ENCODE results near the gene GTF2F1.

DNA sequence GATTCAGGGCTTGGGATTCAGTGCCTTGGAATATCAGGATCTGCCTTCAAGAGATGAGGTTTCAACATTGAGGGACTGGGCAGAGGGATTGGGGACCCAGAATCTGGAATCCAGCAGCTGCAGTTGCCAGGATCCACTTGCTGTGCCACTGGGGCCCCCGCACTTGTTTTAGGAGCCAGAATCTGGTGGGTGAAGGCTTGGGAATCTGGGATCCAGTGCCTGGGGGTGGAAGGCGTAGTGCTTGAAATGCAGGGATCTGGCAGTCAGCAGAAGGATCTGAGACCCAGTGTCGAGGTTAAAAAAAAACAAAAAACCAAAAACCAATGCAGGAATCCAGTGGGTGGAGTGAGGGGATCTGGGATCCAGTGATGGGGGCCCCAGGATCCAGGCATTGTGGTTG, 47.9 kb upstream of the GTF2F1 start:
- TF ChIP-seq CTCF (IDR thresholded peaks at IDR 0.05) (no peak), POLR2A (IDR thresholded peaks at IDR 0.05) (no peak)

All from breast epithelium (tissue), 3 donors.